Ishikawa (cell line): ENCODE data around the gene TLR6.

ENCODE experiments used
- CEBPB ChIP-seq: IDR thresholded peaks from 2 replicates; pipeline ENCODE4 v1.6.1; 2012
- CREB1 ChIP-seq: IDR thresholded peaks from 2 replicates; pipeline ENCODE4 v1.6.1; 2012; ENCODE audit warnings: low read depth
- EGR1 ChIP-seq: IDR thresholded peaks from 2 replicates; pipeline ENCODE4 v1.6.1; 2012
- EP300 ChIP-seq: IDR thresholded peaks from 2 replicates; pipeline ENCODE4 v1.6.1; 2012; ENCODE audit warnings: borderline replicate concordance
- FOXM1 ChIP-seq: IDR thresholded peaks from 2 replicates; pipeline ENCODE4 v1.6.1; 2012; ENCODE audit warnings: low read depth, borderline replicate concordance
- MAX ChIP-seq: IDR thresholded peaks from 2 replicates; pipeline ENCODE4 v1.6.1; 2012
- NFIC ChIP-seq: IDR thresholded peaks from 2 replicates; pipeline ENCODE4 v1.6.1; 2012
- RAD21 ChIP-seq: IDR thresholded peaks from 2 replicates; pipeline ENCODE4 v1.6.1; 2012; ENCODE audit warnings: low read depth
- REST ChIP-seq: IDR thresholded peaks from 2 replicates; pipeline ENCODE4 v1.6.1; 2012; ENCODE audit warnings: low read depth, mild to moderate bottlenecking
- TAF1 ChIP-seq: IDR thresholded peaks from 2 replicates; pipeline ENCODE4 v1.6.1; 2012; ENCODE audit warnings: low read depth, mild to moderate bottlenecking
- TCF12 ChIP-seq: IDR thresholded peaks from 2 replicates; pipeline ENCODE4 v1.6.1; 2012; ENCODE audit warnings: low read depth
- TEAD4 ChIP-seq: IDR thresholded peaks from 2 replicates; pipeline ENCODE4 v1.6.1; 2012
- YY1 ChIP-seq: IDR thresholded peaks from 2 replicates; pipeline ENCODE4 v1.6.1; 2012; ENCODE audit warnings: low read depth
- ZBTB7A ChIP-seq: IDR thresholded peaks from 2 replicates; pipeline ENCODE4 v1.6.1; 2012; ENCODE audit warnings: low read depth
- TF ChIP-seq, protein P1 (sequence below): IDR thresholded peaks from 2 replicates; pipeline ENCODE4 v1.6.1; 2012

The TLR6 gene

GRCh38 chr4:38800366-38800765, 56.3 kb downstream of the TLR6 start:
- no peak for TF ChIP-seq CEBPB
- no peak for TF ChIP-seq NFIC
- no peak for TF ChIP-seq ZBTB7A
- no peak for TF ChIP-seq CREB1
- TF ChIP-seq FOXM1: no peak
- no peak for TF ChIP-seq TAF1

DNA sequence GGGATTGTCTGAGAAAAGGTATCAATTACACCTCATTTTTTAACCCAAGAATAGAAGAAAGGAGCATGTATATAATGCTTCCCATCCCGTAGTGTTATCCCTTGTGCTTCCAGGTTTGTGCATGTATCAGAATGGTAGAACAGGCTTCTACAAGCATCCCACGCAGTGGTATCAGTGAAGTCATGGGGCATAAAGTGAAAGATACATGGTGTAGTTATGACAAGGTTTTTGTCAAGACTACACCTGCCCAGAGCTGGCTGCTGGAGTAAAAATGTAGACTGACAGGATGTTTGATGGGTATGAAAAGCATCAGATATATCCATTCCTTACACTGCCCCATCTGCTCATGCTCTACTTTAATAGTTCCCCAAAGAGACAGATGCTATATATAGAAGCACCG, 61.5 kb downstream of the TLR6 start:
- TF ChIP-seq YY1: no peak
- TF ChIP-seq CREB1: no peak
- TF ChIP-seq CEBPB: no peak
- no peak for TF ChIP-seq NFIC
- TF ChIP-seq, protein P1, sequence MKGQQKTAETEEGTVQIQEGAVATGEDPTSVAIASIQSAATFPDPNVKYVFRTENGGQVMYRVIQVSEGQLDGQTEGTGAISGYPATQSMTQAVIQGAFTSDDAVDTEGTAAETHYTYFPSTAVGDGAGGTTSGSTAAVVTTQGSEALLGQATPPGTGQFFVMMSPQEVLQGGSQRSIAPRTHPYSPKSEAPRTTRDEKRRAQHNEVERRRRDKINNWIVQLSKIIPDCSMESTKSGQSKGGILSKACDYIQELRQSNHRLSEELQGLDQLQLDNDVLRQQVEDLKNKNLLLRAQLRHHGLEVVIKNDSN: no peak

- TF ChIP-seq TAF1 (no peak), TCF12 (no peak)
Measured at GRCh38 chr4:38794051-38794450, 62.6 kb downstream of the TLR6 start.

DNA sequence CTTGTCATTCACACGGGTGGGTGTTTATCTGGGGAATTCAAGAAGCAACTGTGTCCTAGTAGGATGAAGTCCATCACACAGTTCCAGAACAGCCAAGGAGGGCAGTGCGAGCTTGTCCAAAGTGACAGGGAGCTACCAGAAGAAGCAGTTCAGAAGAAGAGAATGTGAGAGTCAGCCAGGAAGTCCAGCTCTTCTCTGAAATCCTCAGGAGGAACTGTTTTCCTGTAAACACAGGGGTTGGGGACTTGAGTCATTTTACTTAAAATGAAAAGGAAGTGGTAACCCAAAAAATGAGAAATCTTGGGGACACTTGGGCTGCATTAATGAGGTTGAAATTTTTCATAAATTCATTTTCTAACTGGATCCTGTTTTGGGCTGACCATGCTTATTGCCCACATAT, 65.6 kb downstream of the TLR6 start:
- no peak for TF ChIP-seq CREB1
- no peak for TF ChIP-seq FOXM1
- TF ChIP-seq NFIC: no peak
- TF ChIP-seq CEBPB: no peak

- TF ChIP-seq MAX (no peak), YY1 (no peak), ZBTB7A (no peak), TAF1 (no peak)
- TF ChIP-seq, protein P1: no peak
Measured at GRCh38 chr4:38788317-38788716, 68.3 kb downstream of the TLR6 start.

DNA sequence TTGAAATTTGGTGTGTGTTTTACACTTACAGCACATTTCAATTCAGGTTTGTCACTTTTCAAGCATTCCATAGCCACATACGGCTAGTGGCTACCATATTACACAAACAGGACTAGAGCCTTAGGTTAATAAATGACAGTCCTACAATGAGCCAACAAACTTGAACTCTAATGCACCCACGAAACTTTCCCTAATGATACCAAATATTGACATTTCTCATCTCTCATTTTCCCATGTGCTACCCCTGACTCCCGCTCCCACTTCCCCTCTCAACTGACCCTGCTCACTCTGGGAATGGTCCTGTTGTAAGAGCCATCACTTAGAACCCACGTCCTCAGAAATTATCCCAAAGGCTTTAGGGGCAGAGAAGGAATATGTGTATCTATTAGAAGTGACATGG, 68.9 kb downstream of the TLR6 start:
- TF ChIP-seq REST (no peak), TCF12 (no peak), FOXM1 (no peak), EGR1 (no peak), TEAD4 (no peak), MAX (no peak), NFIC (no peak), CREB1 (no peak), TAF1 (no peak), CEBPB (no peak)
- TF ChIP-seq, protein P1: no peak

DNA sequence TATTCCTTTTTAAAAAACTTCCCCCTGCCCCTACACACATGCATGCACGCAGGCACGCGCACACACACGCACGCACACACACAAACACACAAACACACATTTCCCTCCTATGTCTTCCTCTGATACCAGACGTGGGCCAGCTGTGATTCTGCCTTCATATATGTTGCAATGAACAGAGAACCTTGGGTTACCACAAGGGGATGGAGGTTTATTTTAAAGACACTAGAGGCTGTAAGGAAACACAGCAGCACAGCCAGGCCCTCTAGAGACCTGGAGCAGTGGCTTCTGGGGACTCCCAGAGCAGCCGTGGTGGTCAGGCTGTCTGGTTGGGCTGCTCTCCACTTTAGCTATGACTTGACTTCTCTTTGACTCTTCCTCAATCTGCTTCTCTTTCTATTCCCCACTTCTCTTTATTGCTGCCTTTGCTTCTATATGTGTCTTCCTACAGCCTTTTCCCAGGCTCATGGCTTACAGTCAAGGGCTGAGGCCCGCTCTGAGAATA, 70.7 kb downstream of the TLR6 start:
- TF ChIP-seq MAX (no peak), EP300 (no peak), NFIC (no peak), RAD21 (no peak), TCF12 (no peak), YY1 (no peak), ZBTB7A (no peak), CREB1 (no peak), CEBPB (no peak), FOXM1 (no peak), EGR1 (no peak), TAF1 (no peak), REST (no peak), TEAD4 (no peak)
- TF ChIP-seq, protein P1: no peak
